Adrenal gland (tissue), 12 donors: ENCODE data around the gene LAMB2. TPM values are rescaled to one million over a fixed set of nuclear protein-coding genes. Genes with fewer than 3 reads are reported as not detected.

Experiments used
- DNase-seq, 7 donors: peaks; one replicate each; pipeline ENCODE4 v3.0.0-alpha.2; 2019 to 2020
- H3K27ac ChIP-seq, 5 donors: fragments of 200-600 bp; sonication (generic) in 4 of 5; 1 replicate in 3 of 5; 2 replicates in 2 of 5; pipeline versions ENCODE4 v1.5.1 to v1.8.0; 2016 to 2020; ENCODE audit warnings: mild to moderate bottlenecking in 1 of 5
- H3K27me3 ChIP-seq: fragments of 200-600 bp; 2 replicates; pipeline ENCODE4 v1.8.0; 2021
- H3K36me3 ChIP-seq, 2 donors: fragments of 200-600 bp; replicated peaks in 1 of 2; 1 replicate in 1 of 2; 2 replicates in 1 of 2; pipeline versions ENCODE4 v1.5.1 to v1.8.0; 2018 to 2022
- H3K4me1 ChIP-seq, 2 donors: fragments of 200-600 bp; replicated peaks in 1 of 2; 1 replicate in 1 of 2; 2 replicates in 1 of 2; pipeline versions ENCODE4 v1.5.1 to v1.8.0; 2018 to 2021
- H3K4me3 ChIP-seq, 4 donors: fragments of 200-600 bp; sonication (generic) in 3 of 4; one replicate each; pipeline ENCODE4 v1.5.1; 2016 to 2018
- H3K9me3 ChIP-seq, 3 donors: fragments of 200-600 bp; sonication (generic) in 1 of 3; replicated peaks in 1 of 3; 1 replicate in 2 of 3; 2 replicates in 1 of 3; pipeline versions ENCODE4 v1.5.1 to v1.8.0; 2016 to 2021
- POLR2A ChIP-seq, 2 donors: fragments of 450-650 bp; IDR thresholded peaks; one replicate each; pipeline ENCODE4 v1.6.1; 2017; ENCODE audit warnings: antibody characterized with exemption in 2 of 2, mild to moderate bottlenecking in 2 of 2, moderate library complexity in 1 of 2
- WGBS, 4 donors: extraction: QIAGEN DNeasy Blood & Tissue Kit in 2 of 4; methylation state at CpG; one replicate each; pipeline versions ENCODE4 v1.1.5 to v1.1.7; 2013 to 2017; 5-methylcytosine and 5-hydroxymethylcytosine counted together
- intact Hi-C, 2 donors: fragments of 100-400 bp; cut with DNase I; formaldehyde crosslinking; loops; one replicate each; pipeline versions ENCODE4 v1.14.1 to v1.15.0; 2022 to 2023
- polyA plus RNA-seq, 3 donors: library from polyadenylated mRNA; stranded (reverse); fragments of 200-250 nt in 2 of 3; fragments of 350-450 nt in 1 of 3; fragmentation: Illumina TruSeq in 1 of 3; extraction: RNeasy Lipid Tissue Mini Kit (QIAGEN cat#74804) in 1 of 3; gene quantifications; one replicate each; pipeline ENCODE4 v1.2.3, GENCODE V29; 2013 to 2014
- total RNA-seq, 9 donors: library from RNA; depleted of rRNA in 4 of 9; stranded (reverse); fragments of >200 nt in 4 of 9; fragments of 120-200 nt in 1 of 9; fragmentation: NEBNext Ultra II Directional in 1 of 9; extraction: Animal tissue kit (Norgen Biotek cat#: 25700) in 1 of 9; gene quantifications; one replicate each; pipeline versions ENCODE4 v1.1.0 to v1.2.4, GENCODE V29; 2013 to 2023
- TF ChIP-seq, protein P1 (sequence below), 6 experiments: fragments of 450-650 bp in 4 of 6; fragments of 200-600 bp in 2 of 6; sonication (generic) in 1 of 6; IDR thresholded peaks; 1 replicate in 5 of 6; 2 replicates in 1 of 6; pipeline versions ENCODE4 v1.5.1 to v1.8.0; 2016 to 2021; ENCODE audit warnings: antibody characterized with exemption in 6 of 6, mild to moderate bottlenecking in 2 of 6, moderate library complexity in 1 of 6
- donor health status: healthy with polysubstance abuse.
- donor health status: Bipolar disorder and iron deficiency.
- donor health status: DM: yes; HTN: yes; CAD: no.
- donor health status: DM: no; HTN: no; CAD: no.
- donor health status: DM: no; HTN: no; CAD: no.
- donor health status: DM: yes; HTN: yes; CAD: no.

The LAMB2 gene
- total and polyA plus RNA-seq, 12 donors = 275 to 1,805 (median 859) TPM

DNA sequence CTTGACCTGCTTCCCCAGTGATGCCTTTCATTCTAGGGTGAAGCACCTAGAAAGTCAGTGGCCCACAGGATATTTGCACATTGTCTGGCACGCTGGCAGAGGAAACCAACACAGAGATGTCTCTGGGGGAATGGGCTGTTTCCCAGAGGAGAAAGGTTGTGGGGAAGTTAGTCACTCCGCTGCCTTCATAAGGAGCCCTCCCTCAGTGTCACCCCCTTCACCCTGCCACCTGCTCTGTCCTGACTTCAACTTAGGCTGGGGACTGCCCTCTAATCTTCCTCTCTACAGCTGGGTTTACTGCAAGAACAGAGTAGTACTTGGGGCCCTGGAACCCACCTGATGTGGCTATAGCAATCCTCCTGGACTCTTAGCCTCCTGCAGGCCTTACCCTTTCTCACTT, 44.2 kb upstream of the LAMB2 start:
- H3K9me3 ChIP-seq = no peaks in the 10 kb centered on the region
- peaks cover 33 to 44% of the 10 kb centered on the region in 2 donors for H3K4me1 ChIP-seq
- H3K36me3 ChIP-seq = peaks cover 0 to 34% of the 10 kb centered on the region in 2 donors
- no peaks in the 10 kb centered on the region for H3K27me3 ChIP-seq
- no peak for DNase-seq
- no peak overlapping the region for H3K4me3 ChIP-seq
- H3K27ac ChIP-seq = peak overlapping the region in 4 of 5 donors; percentile 8 to 92 (median 18)
- intact Hi-C loops = no loop called here
- TF ChIP-seq POLR2A (IDR thresholded peaks at IDR 0.05) = peak in 1 of 2 donors; percentile 0
- TF ChIP-seq, protein P1, sequence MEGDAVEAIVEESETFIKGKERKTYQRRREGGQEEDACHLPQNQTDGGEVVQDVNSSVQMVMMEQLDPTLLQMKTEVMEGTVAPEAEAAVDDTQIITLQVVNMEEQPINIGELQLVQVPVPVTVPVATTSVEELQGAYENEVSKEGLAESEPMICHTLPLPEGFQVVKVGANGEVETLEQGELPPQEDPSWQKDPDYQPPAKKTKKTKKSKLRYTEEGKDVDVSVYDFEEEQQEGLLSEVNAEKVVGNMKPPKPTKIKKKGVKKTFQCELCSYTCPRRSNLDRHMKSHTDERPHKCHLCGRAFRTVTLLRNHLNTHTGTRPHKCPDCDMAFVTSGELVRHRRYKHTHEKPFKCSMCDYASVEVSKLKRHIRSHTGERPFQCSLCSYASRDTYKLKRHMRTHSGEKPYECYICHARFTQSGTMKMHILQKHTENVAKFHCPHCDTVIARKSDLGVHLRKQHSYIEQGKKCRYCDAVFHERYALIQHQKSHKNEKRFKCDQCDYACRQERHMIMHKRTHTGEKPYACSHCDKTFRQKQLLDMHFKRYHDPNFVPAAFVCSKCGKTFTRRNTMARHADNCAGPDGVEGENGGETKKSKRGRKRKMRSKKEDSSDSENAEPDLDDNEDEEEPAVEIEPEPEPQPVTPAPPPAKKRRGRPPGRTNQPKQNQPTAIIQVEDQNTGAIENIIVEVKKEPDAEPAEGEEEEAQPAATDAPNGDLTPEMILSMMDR (IDR thresholded peaks at IDR 0.05) = no peak
- 79 to 95% (median 83%) methylated on average over 2 of the region's 2 CpGs for WGBS, 4 donors

DNA sequence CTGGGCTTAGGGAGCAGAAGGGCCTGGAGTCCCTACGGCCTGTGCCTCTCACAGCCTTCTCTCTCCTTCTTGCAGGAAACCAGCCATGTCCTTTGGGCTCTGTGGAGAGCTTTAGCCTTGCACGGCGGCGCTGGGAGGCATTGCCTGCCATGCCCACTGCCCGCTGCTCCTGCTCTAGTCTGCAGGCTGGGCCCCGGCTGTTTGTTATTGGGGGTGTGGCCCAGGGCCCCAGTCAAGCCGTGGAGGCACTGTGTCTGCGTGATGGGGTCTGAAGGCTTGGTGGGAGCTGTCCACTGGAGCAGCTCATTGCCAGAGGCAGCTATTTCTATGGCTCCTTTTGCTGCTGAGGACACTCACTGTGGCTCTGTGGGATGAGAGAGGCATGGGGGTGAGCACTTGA, 42.7 kb upstream of the LAMB2 start:
- no peak overlapping the region for H3K4me3 ChIP-seq
- intact Hi-C loops = no loop called here
- TF ChIP-seq, protein P1 (IDR thresholded peaks at IDR 0.05) = no peak
- TF ChIP-seq POLR2A (IDR thresholded peaks at IDR 0.05) = no peak
- no peaks in the 10 kb centered on the region for H3K9me3 ChIP-seq
- DNase-seq = no peak
- H3K36me3 ChIP-seq = peaks cover 0 to 34% of the 10 kb centered on the region in 2 donors
- H3K27ac ChIP-seq = peak overlapping the region in 3 of 5 donors; percentile 89 to 93 (median 92)
- no peaks in the 10 kb centered on the region for H3K27me3 ChIP-seq
- H3K4me1 ChIP-seq = peaks cover 39 to 50% of the 10 kb centered on the region in 2 donors
- 62 to 85% (median 63%) methylated on average over 6 to 8 of the region's 8 CpGs for WGBS, 4 donors

DNA sequence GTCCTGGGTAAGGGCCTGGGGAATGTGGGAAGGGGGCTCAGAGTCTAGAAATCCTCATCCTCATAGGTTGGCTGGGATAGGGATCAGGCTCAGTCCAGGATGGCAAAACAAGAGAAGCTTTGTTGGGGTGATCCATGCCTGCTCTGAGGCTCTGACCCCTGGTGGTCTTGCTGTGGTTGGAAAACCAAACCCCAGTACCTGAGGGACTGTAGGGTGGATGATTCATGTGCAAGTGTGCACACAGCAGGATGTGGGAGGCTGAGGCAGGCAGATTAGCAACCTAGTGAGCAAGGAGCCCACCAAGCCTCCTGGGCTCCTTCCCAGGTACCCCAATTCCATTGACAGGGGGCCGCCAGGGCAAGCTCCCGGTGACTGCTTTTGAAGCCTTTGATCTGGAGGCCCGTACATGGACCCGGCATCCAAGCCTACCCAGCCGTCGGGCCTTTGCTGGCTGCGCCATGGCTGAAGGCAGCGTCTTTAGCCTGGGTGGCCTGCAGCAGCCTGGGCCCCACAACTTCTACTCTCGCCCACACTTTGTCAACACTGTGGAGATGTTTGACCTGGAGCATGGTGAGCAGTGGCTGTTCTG, 41.6 kb upstream of the LAMB2 start:
- peaks cover 39 to 51% of the 10 kb centered on the region in 2 donors for H3K4me1 ChIP-seq

DNA sequence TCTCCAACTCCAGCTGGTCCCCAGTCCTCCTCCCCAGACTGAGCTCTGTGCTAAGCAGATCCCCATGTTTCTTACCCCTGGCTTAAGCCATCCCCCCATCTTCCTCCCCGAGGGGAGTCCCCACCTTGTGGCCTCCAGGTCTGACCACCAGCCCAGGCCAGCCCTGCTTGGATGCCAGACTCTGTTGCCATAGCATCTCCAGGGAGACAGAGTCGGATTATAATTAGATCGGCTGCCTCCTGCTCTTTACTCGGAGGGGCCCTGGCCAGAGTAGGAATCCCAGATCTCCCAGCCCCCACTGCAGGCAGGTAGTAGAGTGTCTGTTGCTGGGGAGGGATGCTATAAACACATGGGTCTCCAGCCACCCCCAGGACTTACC, 40.9 kb upstream of the LAMB2 start:
- Histone ChIP-seq H3K4me1 (peaks cover 39 to 51% of the 10 kb centered on the region in 2 donors), H3K4me3 (peak overlapping the region in 2 of 4 donors; percentile 59 to 63), H3K27ac (peak overlapping the region in 4 of 5 donors; percentile 18 to 93 (median 90)), H3K9me3 (no peaks in the 10 kb centered on the region), H3K27me3 (no peaks in the 10 kb centered on the region), H3K36me3 (peaks cover 0 to 34% of the 10 kb centered on the region in 2 donors)
- WGBS, 4 donors = 22 to 32% (median 24%) methylated on average over 2 to 4 of the region's 4 CpGs
- peak in 3 of 7 donors; percentile 38 to 70 (median 43) for DNase-seq
- intact Hi-C loops = loop anchor here (5.0 kb wide), 1 partner anchor 104 kb away; the partner anchor contains the start of gene C3orf62 (in 2 of the 2)
- no peak for TF ChIP-seq POLR2A (IDR thresholded peaks at IDR 0.05)
- TF ChIP-seq, protein P1 (IDR thresholded peaks at IDR 0.05) = no peak

More for the DNA sequence above, 41.6 kb upstream of the LAMB2 start:
- Histone ChIP-seq H3K9me3 (no peaks in the 10 kb centered on the region), H3K36me3 (peaks cover 0 to 34% of the 10 kb centered on the region in 2 donors), H3K27ac (peak overlapping the region in 4 of 5 donors; percentile 18 to 93 (median 90)), H3K4me3 (peak overlapping the region in 2 of 4 donors; percentile 59 to 63), H3K27me3 (no peaks in the 10 kb centered on the region)
- DNase-seq = no peak
- intact Hi-C loops = loop anchor here (5.0 kb wide), 1 partner anchor 103 kb away; the partner anchor contains the start of gene C3orf62 (in 2 of the 2)
- WGBS, 4 donors = 64 to 86% (median 69%) methylated on average over 2 to 9 of the region's 9 CpGs; no CpG with 5 or more reads in 1 of the 4 donors
- TF ChIP-seq POLR2A (IDR thresholded peaks at IDR 0.05) = no peak
- TF ChIP-seq, protein P1 (IDR thresholded peaks at IDR 0.05) = no peak
